Fibroblast of peridontal ligament (primary cell): ENCODE measurements around the gene FGF2.
A peak's percentile ranks its signal among the peaks of the same experiment; 100 is the strongest.
"Not testable (repeated sequence)": the region's sequence is repeated elsewhere in the genome, so short reads cannot be mapped to it uniquely, and the experiment has no call there.

ENCODE experiments used
- DNase-seq: peaks from one replicate; pipeline ENCODE4 v3.0.0-alpha.2; 2010; ENCODE audit errors: extremely low read depth

The FGF2 gene

DNA sequence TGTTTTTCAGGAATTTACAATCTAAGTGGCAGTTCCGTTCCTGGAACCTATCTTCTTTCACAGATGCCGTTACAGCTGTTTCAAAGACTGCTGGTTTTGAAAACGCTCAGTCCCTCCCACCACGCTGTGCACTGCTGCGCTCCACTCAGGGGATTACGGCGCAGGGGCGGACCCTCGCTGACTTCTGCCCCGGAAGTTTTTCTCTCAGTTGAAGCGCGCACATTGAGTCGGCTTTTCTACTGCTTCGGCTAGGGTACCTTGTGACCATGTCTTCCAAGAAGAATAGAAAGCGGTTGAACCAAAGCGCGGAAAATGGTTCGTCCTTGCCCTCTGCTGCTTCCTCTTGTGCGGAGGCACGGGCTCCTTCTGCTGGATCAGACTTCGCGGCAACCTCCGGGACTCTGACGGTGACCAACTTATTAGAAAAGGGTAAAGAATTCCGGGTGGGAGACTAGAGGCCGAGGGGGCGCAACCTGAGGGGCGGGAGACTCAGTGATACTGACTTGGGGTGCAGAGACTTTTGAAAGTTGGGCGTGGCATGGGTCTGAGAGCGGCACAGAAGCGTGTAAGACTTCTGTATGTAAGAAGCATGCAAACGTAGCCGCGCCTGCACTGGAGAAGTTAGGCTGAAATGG is 96.4 kb downstream of the FGF2 start:
- peak; percentile 82 for DNase-seq

DNA sequence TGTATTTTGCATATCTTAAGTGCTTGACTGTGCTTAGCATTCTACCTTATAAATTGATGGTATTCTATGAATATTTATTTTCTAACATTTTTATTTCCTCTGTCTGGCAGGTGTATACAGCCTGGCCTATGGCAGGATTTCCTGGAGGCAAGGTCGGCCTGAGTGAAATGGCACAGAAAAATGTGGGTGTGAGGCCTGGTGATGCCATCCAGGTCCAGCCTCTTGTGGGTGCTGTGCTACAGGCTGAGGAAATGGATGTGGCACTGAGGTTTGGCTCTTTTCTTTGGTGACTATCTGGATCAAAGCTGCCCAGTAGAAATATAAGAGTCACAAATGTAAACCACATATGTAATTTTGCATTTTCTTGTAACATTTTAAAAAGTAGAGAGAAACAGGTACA is 102.3 kb downstream of the FGF2 start:
- DNase-seq = no peak

GRCh38 chr4:122930862-122931261 is 104.2 kb downstream of the FGF2 start:
- DNase-seq = peak; percentile 73

GRCh38 chr4:122932763-122933162 is 106.1 kb downstream of the FGF2 start:
- no peak for DNase-seq

GRCh38 chr4:122945136-122945535 is 118.5 kb downstream of the FGF2 start:
- not testable (repeated sequence) for DNase-seq

- DNase-seq = no peak
Observed at GRCh38 chr4:122946142-122946541, 119.5 kb downstream of the FGF2 start.
